GM19372 (cell line): ENCODE measurements around the gene RPE.
A peak's percentile ranks its signal among the peaks of the same experiment; 100 is the strongest.

Experiments
- ATAC-seq: cut with Tn5 transposase; IDR thresholded peaks from one replicate; pipeline ENCODE4 v1.9.1; 2021; ENCODE audit warnings: mild to moderate bottlenecking, low read depth, moderate library complexity; ENCODE audit not compliant: unreplicated experiment

RPE gene

GRCh38 chr2:210002158-210003157 is at the start of gene RPE:
RPE (plus strand) TSS chr2:210002638; CDS start chr2:210002662, 24 bp downstream.
- peak; percentile 99 for ATAC-seq

DNA sequence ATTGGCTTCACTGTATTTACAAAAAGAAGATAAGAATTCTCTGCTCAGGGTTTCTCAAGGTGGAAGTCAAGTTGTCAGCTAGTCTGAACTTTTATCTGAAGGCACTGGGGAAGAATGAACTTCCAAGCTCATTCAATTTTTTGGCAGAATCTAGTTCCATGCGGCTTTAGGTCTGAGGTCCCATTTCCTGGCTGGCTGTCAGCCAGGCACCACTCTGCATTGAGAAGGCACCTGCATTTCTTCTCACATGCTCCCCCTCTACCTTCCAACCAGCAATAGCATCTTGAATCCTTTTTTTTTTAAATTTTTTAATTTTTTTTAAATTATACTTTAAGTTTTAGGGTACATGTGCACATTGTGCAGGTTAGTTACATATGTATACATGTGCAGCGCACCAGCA is 46.2 kb upstream of the RPE start:
- no peak for ATAC-seq

DNA sequence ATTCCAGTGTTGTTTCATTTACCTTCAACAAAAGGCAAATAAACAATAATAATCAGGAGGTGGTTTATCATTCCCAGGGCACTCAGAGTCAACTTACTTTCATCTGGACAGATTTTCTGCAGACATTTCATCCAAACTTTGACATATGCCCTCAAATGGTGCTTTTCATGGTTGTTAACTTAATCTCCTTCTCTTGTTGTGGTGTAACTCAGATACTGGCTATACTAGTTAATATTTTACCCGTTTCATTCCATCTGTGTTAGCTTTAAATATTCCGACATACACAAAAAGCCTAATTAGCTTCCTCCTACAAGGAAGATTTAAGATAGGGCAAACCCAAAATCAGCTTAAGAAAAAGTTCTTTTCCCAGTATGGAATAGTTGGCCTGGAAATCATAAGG is 44.4 kb upstream of the RPE start:
- no peak for ATAC-seq

DNA sequence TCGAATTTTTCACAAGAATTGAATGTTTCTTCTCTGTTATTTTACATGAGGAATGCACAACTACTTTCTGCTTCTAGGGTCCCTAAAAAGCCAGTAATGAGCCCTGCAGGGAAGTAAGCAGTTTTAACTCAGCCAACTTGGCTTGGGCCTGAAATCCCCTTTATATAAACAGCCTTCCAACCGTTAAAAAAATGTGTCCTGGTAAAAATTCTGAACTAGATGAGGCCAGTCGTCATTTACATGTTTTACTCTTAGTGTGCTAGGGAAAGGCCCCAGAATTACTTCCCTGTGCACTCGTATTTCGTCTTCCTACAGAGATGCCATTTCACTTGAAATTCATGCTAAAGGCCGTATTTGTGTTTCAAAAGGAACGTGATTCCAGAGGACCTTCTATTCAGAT is 42.4 kb upstream of the RPE start:
- ATAC-seq = no peak

GRCh38 chr2:209960676-209961630 is 41.5 kb upstream of the RPE start:
- peak; percentile 97 for ATAC-seq

- ATAC-seq = no peak
Observed at GRCh38 chr2:209965723-209966122, 36.7 kb upstream of the RPE start.

- ATAC-seq = no peak
Observed at GRCh38 chr2:209969692-209970091, 32.7 kb upstream of the RPE start.

DNA sequence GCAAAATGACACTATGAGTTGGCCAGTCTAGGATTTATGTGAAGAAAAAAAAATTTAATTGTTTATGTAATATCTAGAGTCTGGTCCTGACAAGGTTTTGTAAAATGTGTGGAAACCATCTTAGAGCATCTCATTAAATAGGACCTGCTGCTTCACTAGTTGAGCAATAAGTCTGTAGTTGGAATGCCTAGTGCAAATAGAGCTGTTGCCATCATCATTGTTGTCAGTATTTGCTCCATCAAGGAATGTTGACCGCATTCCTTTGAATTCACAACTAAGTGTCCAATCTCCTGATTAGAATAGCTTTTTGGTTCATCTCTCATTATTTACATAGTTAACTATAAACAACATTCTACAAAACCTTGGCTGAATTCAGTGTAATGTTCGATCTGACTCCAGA is 32.2 kb upstream of the RPE start:
- no peak for ATAC-seq

DNA sequence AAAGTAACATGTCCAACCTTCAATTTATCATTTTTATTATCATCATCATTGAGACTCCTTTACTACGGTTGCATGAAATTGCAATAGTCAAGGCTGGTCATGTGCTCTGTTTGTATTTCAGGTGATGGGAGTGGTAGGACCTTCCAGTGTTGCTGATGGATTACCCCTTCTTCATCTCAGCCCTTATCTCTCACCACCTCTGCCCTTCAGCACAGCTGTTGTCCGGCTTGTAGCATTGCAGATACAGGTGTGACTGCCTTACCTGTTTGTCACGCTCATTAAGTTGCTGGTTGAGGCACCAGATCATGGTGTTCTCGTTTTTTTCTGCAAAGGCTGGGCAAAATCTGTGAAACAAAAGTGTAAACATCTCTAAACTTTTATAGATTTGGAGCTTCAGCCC is 31.7 kb upstream of the RPE start:
- no peak for ATAC-seq

- ATAC-seq = no peak
Observed at GRCh38 chr2:209973328-209973727, 29.1 kb upstream of the RPE start.

DNA sequence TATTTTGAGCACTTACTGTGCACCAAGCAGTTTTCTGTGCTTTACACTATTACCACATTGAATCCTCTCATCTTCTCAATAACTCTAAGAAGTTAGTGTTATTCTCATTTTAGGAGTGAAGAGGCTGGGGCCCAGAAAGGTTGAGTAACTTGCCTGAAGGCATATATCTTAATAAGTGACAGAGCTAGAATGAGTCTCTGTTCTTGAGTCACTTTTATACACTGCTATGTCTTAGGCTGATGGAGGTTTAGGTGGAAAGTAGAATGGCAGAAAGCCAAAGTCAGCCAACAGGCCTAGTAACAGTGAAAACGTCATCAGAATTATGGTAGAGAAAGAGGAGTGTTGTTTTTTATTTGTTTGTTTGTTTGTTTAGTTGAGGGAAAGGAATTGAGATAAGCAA is 27.9 kb upstream of the RPE start:
- no peak for ATAC-seq

GRCh38 chr2:209976698-209977385 is 25.6 kb upstream of the RPE start:
- peak; percentile 77 for ATAC-seq

DNA sequence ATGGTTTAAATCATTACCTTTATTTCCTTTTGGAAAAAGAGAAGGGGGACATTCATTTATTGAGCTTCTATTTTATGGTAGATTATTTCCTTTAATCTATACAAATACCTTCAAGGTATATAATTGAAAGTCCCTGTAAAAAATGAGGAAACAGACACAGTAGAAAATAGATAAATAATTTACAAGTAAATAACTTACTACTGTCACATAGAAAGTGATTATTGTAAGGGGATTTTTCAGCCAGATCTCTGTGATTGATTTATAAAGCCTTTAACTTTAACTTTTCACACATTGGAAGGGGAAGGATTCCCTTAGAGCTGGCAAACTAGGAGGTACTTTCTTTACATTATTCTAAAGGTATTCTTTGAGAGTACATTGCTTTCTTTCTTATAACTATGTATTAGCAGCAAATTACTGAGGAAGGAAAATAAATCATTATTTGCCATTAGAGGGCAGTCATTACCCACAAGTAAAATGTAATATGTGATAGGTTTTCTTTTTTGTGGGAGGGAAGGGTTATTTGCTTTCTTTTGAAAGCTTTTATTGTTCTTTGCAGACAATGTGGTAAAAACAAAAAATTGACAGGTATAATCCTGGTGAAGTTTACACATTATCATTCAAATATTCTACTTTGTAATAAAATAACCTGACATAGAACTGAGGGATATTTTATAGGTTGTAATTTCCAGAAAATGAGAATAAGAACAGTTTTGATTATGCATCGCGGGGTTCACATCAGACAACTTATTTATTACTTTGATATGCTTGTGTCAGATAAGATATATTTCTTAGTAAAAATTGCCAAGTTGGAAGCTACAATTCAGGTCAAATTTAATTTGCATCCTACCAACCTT is 24.8 kb upstream of the RPE start:
- peak; percentile 50 for ATAC-seq

GRCh38 chr2:209984291-209984690 is 18.1 kb upstream of the RPE start:
- no peak for ATAC-seq

DNA sequence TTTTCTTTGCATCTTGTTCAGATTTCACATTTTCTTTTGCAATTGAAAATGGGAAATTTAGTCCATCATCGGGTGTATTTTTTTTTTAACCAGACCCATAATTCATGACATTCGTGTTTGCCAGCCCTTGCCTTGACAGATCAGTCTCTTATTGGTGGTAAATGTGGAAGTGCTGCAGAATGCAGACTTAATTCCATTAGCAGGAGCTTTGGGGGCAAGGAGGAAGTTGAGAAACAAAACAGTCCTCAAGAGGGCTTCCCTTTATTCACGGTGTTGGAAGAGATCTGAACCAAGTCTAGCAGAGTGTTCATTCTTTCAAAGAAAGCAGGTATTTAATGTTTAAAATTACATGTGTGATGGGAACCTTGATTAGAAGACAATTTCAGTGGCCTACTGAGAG is 16.6 kb upstream of the RPE start:
- no peak for ATAC-seq

GRCh38 chr2:209986415-209986814 is 16.0 kb upstream of the RPE start:
- no peak for ATAC-seq

DNA sequence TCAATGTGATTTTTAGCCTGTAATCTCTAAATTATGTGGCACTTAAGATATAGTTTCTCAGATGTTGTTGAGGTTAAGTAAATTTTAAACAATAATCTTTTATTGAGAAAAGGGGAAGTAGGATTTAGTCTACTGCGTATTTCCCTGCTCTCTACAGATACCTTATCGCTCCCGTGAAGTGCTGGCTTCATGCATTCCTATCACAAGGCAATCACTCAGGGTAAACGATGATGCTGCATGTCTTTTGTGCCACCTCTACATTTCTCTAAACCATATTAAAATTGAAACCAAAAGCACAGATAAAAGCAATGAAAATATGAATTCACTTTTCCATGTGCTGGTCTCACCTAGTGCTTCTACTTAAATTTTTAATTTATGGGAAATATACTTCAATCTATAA is 14.4 kb upstream of the RPE start:
- no peak for ATAC-seq

DNA sequence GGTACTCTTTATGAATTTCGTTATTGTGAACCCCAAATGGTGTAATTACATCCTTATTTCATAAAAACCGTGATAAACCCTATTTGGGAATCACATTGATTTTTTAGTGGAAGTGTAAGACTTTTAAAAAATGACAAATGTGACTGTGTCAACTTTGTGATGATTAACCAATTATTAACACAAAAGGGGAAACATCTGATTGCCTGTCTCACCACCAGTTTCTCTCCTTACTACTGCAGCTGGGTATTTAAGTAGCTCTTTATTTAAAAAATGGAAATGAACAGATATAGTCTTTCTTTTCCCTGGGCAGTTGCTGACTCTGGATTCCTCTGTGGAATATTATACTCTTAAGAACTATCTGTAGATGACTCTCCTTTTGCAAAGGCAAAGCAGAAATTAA is 11.6 kb upstream of the RPE start:
- ATAC-seq = no peak

DNA sequence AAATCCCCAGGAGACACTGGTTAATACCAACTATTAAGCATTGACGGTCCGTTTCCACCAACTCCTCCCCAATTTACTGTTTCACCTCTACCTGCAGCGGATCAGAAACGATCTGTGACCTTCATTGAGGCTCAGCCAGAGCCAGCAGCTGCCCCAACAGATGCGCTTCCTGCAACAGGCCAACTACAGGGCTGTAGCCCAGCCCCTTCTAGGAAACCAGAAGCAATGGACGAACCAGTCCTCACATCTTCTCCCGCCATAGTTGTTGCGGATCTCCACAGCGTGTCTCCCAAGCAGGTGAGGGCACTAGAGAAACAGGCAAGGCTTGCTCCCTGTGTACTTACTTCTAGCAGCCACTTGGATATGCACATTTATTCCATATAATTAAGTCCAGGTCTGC is 8.5 kb upstream of the RPE start:
- ATAC-seq = no peak

GRCh38 chr2:209998596-209998995 is 3.8 kb upstream of the RPE start:
- ATAC-seq = no peak
